MM.1S (cell line): ENCODE measurements around the gene GNAS.

Experiments
- DNase-seq: peaks from one replicate; pipeline ENCODE4 v3.0.0-alpha.2; 2015
- H2AFZ ChIP-seq: fragments of 300-600 bp; sonication (generic); 2 replicates; pipeline ENCODE4 v1.6.0; 2016; ENCODE audit warnings: antibody characterized with exemption, low read length
- H3F3A ChIP-seq: fragments of 300-600 bp; sonication (generic); 2 replicates; pipeline ENCODE4 v1.6.1; 2016; ENCODE audit warnings: mild to moderate bottlenecking, antibody characterized with exemption, low read length, moderate library complexity, mixed read lengths; ENCODE audit not compliant: insufficient read depth
- H3K27ac ChIP-seq: fragments of 300-600 bp; sonication (generic); 2 replicates; pipeline ENCODE4 v1.5.1; 2016; ENCODE audit warnings: mild to moderate bottlenecking, low read length
- H3K27me3 ChIP-seq: fragments of 300-600 bp; sonication (generic); replicated peaks from 2 replicates; pipeline ENCODE4 v1.6.0; 2016; ENCODE audit warnings: low read length; ENCODE audit not compliant: insufficient read depth
- H3K36me3 ChIP-seq: fragments of 300-600 bp; sonication (generic); replicated peaks from 2 replicates; pipeline ENCODE4 v1.6.1; 2016; ENCODE audit warnings: mild to moderate bottlenecking, low read length, mixed read lengths; ENCODE audit not compliant: insufficient read depth
- H3K4me1 ChIP-seq: fragments of 300-600 bp; sonication (generic); 2 replicates; pipeline ENCODE4 v1.6.1; 2016; ENCODE audit warnings: low read length, mixed read lengths
- H3K4me2 ChIP-seq: fragments of 300-600 bp; sonication (generic); 2 replicates; pipeline ENCODE4 v1.6.0; 2016; ENCODE audit warnings: low read depth, low read length
- H3K4me3 ChIP-seq: fragments of 300-600 bp; sonication (generic); 2 replicates; pipeline ENCODE4 v1.5.1; 2016; ENCODE audit warnings: low read length, mixed read lengths
- H3K79me2 ChIP-seq: fragments of 300-600 bp; sonication (generic); 2 replicates; pipeline ENCODE4 v1.6.1; 2016; ENCODE audit warnings: mixed run types, low read length, mixed read lengths
- H3K9ac ChIP-seq: fragments of 300-600 bp; sonication (generic); 2 replicates; pipeline ENCODE4 v1.6.1; 2016; ENCODE audit warnings: low read length, mixed read lengths
- H3K9me2 ChIP-seq: fragments of 300-600 bp; sonication (generic); replicated peaks from 2 replicates; pipeline ENCODE4 v1.6.1; 2016; ENCODE audit warnings: mild to moderate bottlenecking, low read length, mixed read lengths; ENCODE audit not compliant: insufficient read depth
- H3K9me3 ChIP-seq: fragments of 300-600 bp; sonication (generic); replicated peaks from 2 replicates; pipeline ENCODE4 v1.6.1; 2016; ENCODE audit warnings: mild to moderate bottlenecking, low read length, mixed read lengths; ENCODE audit not compliant: insufficient read depth
- H4K20me1 ChIP-seq: fragments of 300-600 bp; sonication (generic); 2 replicates; pipeline ENCODE4 v1.6.1; 2016; ENCODE audit warnings: mild to moderate bottlenecking, low read length, moderate library complexity, mixed read lengths; ENCODE audit not compliant: insufficient read depth
- EZH2 ChIP-seq: fragments of 300-600 bp; sonication (generic); optimal IDR thresholded peaks from 2 replicates; pipeline ENCODE3; 2017; ENCODE audit warnings: low read depth, mild to moderate bottlenecking, antibody characterized with exemption, low read length, mixed read lengths
- EZH2phosphoT487 ChIP-seq: fragments of 300-600 bp; sonication (generic); IDR thresholded peaks from 2 replicates; pipeline ENCODE4 v1.6.1; 2018; ENCODE audit warnings: antibody characterized with exemption, low read length
- TF ChIP-seq, protein P1 (sequence below): fragments of 300-600 bp; sonication (generic); IDR thresholded peaks from 2 replicates; pipeline ENCODE4 v1.5.1; 2016; ENCODE audit warnings: antibody characterized with exemption, low read length, mixed read lengths

The GNAS gene

DNA sequence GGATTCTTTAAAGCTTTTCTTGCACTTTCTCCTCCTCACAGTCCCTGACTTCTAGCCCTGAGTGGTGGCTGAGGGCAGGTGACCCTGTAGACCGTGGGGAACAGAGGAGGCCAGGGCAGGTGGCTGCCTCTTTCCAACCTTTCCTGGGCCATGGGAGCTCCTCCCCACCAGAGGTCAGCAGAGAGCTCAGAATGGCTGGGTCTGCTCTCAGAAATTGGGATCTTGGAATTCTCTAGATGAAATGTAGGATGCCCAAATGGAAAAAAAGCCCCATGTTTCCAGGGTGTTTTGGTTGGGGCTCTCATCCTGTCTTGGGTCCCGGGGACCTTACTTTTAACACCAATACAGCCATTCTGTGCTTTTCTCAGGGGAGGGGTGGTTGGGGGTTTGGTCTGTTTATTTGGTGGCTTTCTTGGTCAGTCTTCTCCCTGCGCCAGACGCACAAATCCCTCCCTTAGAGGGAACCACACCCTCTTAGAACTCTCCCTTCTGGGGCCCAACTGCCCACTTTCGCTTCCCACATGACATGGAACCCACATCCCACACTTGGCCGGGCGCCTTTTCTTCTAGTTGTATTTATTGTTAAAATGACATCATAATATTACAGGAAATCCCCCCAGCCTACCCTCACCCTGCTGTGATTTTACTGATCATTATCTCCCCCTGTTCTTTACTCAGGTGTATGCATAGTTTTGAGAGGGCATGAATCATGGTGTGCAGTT lies 17.9 kb downstream of the GNAS start:
- no peaks in the 10 kb centered on the region for H3K4me1 ChIP-seq
- H3K4me3 ChIP-seq = no peak overlapping the region
- H3K36me3 ChIP-seq = no peaks in the 10 kb centered on the region
- H3K4me2 ChIP-seq = no peak overlapping the region
- H3K79me2 ChIP-seq = no peaks in the 10 kb centered on the region
- TF ChIP-seq EZH2 = no peak
- TF ChIP-seq EZH2phosphoT487 = no peak
- TF ChIP-seq, protein P1, sequence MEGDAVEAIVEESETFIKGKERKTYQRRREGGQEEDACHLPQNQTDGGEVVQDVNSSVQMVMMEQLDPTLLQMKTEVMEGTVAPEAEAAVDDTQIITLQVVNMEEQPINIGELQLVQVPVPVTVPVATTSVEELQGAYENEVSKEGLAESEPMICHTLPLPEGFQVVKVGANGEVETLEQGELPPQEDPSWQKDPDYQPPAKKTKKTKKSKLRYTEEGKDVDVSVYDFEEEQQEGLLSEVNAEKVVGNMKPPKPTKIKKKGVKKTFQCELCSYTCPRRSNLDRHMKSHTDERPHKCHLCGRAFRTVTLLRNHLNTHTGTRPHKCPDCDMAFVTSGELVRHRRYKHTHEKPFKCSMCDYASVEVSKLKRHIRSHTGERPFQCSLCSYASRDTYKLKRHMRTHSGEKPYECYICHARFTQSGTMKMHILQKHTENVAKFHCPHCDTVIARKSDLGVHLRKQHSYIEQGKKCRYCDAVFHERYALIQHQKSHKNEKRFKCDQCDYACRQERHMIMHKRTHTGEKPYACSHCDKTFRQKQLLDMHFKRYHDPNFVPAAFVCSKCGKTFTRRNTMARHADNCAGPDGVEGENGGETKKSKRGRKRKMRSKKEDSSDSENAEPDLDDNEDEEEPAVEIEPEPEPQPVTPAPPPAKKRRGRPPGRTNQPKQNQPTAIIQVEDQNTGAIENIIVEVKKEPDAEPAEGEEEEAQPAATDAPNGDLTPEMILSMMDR = peak; percentile 90
- H2AFZ ChIP-seq = no peak overlapping the region
- H4K20me1 ChIP-seq = no peaks in the 10 kb centered on the region
- DNase-seq = peak; percentile 54
- no peaks in the 10 kb centered on the region for H3K9me2 ChIP-seq
- H3F3A ChIP-seq = no peaks in the 10 kb centered on the region
- no peak overlapping the region for H3K27ac ChIP-seq
- H3K9me3 ChIP-seq = no peaks in the 10 kb centered on the region
- H3K9ac ChIP-seq = no peak overlapping the region
- H3K27me3 ChIP-seq = no peaks in the 10 kb centered on the region; the same call in 1 of the 2 replicates

DNA sequence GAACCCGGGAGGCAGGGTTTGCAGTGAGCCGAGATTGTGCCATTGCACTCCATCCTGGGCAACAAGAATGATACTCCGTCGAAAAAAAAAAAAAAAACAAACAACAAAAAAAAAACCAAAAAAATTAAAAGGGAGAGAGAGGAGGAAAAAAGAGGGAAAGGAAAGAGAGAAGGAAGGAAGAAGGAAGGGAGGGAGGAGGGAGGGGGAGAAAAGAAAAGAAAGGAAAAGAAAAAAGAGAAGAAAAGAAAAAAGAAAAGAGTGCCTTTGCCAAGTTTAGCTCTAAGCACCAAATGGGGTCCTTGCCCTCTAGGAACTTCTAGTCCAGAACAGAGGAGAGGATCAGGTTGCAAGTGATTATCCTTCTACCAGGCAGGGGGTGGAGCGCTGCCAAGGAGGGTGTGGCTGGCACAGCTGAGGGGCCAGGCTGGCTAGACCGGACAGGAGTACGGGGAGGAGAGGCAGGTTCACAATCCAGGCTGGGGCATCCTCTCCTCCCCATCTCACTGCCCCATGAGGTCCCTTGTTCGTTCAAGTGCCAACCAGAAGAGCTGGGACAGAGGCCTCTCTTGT lies 19.1 kb downstream of the GNAS start:
- no peaks in the 10 kb centered on the region; the same call in 1 of the 2 replicates for H3K27me3 ChIP-seq
- no peaks in the 10 kb centered on the region for H3K9me2 ChIP-seq
- no peak overlapping the region for H3K27ac ChIP-seq
- H3K9ac ChIP-seq = no peak overlapping the region
- no peak overlapping the region for H3K4me3 ChIP-seq
- no peaks in the 10 kb centered on the region for H3K36me3 ChIP-seq
- no peak for DNase-seq
- H2AFZ ChIP-seq = no peak overlapping the region
- TF ChIP-seq EZH2phosphoT487 = no peak
- TF ChIP-seq, protein P1 = no peak
- TF ChIP-seq EZH2 = no peak
- no peaks in the 10 kb centered on the region for H3K4me1 ChIP-seq
- no peaks in the 10 kb centered on the region for H3K79me2 ChIP-seq
- H3K9me3 ChIP-seq = no peaks in the 10 kb centered on the region
- no peaks in the 10 kb centered on the region for H3F3A ChIP-seq
- no peaks in the 10 kb centered on the region for H4K20me1 ChIP-seq
- no peak overlapping the region for H3K4me2 ChIP-seq

DNA sequence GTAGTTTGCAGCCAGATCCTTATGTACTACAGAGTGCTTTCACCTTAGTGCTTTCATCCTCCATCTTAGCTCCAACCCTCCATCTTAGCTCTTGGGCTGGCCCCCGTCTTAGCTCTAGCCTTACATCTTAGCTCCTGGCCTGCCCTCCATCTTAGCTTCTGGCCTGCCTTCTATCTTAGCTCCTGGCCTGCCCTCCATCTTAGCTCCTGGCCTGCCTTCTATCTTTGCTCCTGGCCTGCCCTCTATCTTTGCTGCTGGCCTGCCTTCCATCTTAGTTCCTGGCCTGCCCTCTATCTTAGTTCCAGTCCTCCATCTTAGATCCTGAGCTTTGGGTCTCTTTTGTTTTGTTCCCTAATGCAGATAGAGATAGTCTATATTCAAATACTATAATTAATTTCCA lies 22.0 kb downstream of the GNAS start:
- DNase-seq = no peak
- H3F3A ChIP-seq = no peaks in the 10 kb centered on the region

More for the DNA sequence above, 22.0 kb downstream of the GNAS start:
- Histone ChIP-seq H4K20me1 (no peaks in the 10 kb centered on the region), H3K9ac (no peak overlapping the region), H3K36me3 (no peaks in the 10 kb centered on the region), H3K27ac (no peak overlapping the region), H2AFZ (no peak overlapping the region), H3K4me2 (no peak overlapping the region), H3K79me2 (no peaks in the 10 kb centered on the region), H3K9me2 (no peaks in the 10 kb centered on the region), H3K4me3 (no peak overlapping the region), H3K27me3 (no peaks in the 10 kb centered on the region), H3K4me1 (no peaks in the 10 kb centered on the region), H3K9me3 (no peaks in the 10 kb centered on the region)
- TF ChIP-seq EZH2 = no peak
- TF ChIP-seq, protein P1 = no peak
- TF ChIP-seq EZH2phosphoT487 = no peak
